ENCODE data around the gene UVSSA.

UVSSA gene

GRCh38 chr4:1312821-1313640 is 34.0 kb upstream of the UVSSA start:
- H3K4me3 ChIP-seq (ENCODE audit: low read length): no peak overlapping the region
- no peak for DNase-seq (ENCODE audit: low read depth)
- TF ChIP-seq CTCF (conservative IDR thresholded peaks at IDR 0.05; ENCODE audit: low read depth, low read length): no peak

- no peak for TF ChIP-seq CTCF (conservative IDR thresholded peaks at IDR 0.05; ENCODE audit: low read depth, low read length)
- H3K4me3 ChIP-seq (ENCODE audit: low read length): no peak overlapping the region
- DNase-seq (ENCODE audit: low read depth): no peak
Measured at GRCh38 chr4:1315306-1315705, 31.7 kb upstream of the UVSSA start.

GRCh38 chr4:1315836-1316536 is 31.0 kb upstream of the UVSSA start:
- no peak for DNase-seq (ENCODE audit: low read depth)
- no peak for TF ChIP-seq CTCF (conservative IDR thresholded peaks at IDR 0.05; ENCODE audit: low read depth, low read length)
- no peak overlapping the region for H3K4me3 ChIP-seq (ENCODE audit: low read length)

GRCh38 chr4:1316537-1317168 is 30.4 kb upstream of the UVSSA start:
- DNase-seq (ENCODE audit: low read depth): no peak
- H3K4me3 ChIP-seq (ENCODE audit: low read length): no peak overlapping the region
- TF ChIP-seq CTCF (conservative IDR thresholded peaks at IDR 0.05; ENCODE audit: low read depth, low read length): no peak

- H3K4me3 ChIP-seq (ENCODE audit: low read length): no peak overlapping the region
- DNase-seq (ENCODE audit: low read depth): no peak
- TF ChIP-seq CTCF (conservative IDR thresholded peaks at IDR 0.05; ENCODE audit: low read depth, low read length): no peak
Measured at GRCh38 chr4:1317177-1318045, 29.6 kb upstream of the UVSSA start.

GRCh38 chr4:1318046-1318375 is 29.0 kb upstream of the UVSSA start:
- no peak overlapping the region for H3K4me3 ChIP-seq (ENCODE audit: low read length)
- no peak for DNase-seq (ENCODE audit: low read depth)
- TF ChIP-seq CTCF (conservative IDR thresholded peaks at IDR 0.05; ENCODE audit: low read depth, low read length): no peak

Measured in retinal pigment epithelial cell (primary cell).